Activated CD8-positive, alpha-beta memory T cell treated with anti-CD3 and anti-CD28 coated beads for 48 hours (primary cell): Measurements from ENCODE around the gene PIP4P1.
"Not testable (repeated sequence)": the region's sequence is repeated elsewhere in the genome, so short reads cannot be mapped to it uniquely, and the experiment has no call there.

Source experiments
- DNase-seq, 3 experiments: peaks; one replicate each; pipeline ENCODE4 v3.0.0-alpha.2; 2020; ENCODE audit warnings: low read depth in 2 of 3, low spot score in 2 of 3

PIP4P1 gene

GRCh38 chr14:20477211-20477876, 16.1 kb upstream of the PIP4P1 start:
- DNase-seq: no peak

- DNase-seq: no peak
These were observed 15.5 kb upstream of the PIP4P1 start for GRCh38 chr14:20476776-20477175.

- DNase-seq: no peak
These were observed 11.4 kb upstream of the PIP4P1 start for GRCh38 chr14:20472536-20473169.

GRCh38 chr14:20470603-20470901, 9.3 kb upstream of the PIP4P1 start:
- DNase-seq: no peak

- peak in 2 of 3 experiments; percentile 25 to 44 for DNase-seq
These were observed 8.8 kb upstream of the PIP4P1 start for GRCh38 chr14:20469890-20470602.

GRCh38 chr14:20469242-20469889, 8.1 kb upstream of the PIP4P1 start, which contains the start of gene PNP:
PNP (plus strand) TSS chr14:20469406; CDS start chr14:20469525, 119 bp downstream.
- peak; percentile 66 to 83 (median 79) for DNase-seq

- no peak for DNase-seq
These were observed 7.6 kb upstream of the PIP4P1 start for GRCh38 chr14:20468764-20469241.

- no peak for DNase-seq
These were observed 593 bp downstream of the PIP4P1 start for GRCh38 chr14:20460458-20461224.

- DNase-seq: no peak
These were observed 3.0 kb downstream of the PIP4P1 start for GRCh38 chr14:20458031-20458789.

GRCh38 chr14:20456971-20457370, 4.3 kb downstream of the PIP4P1 start:
- no peak for DNase-seq

- DNase-seq: no peak
These were observed 5.6 kb downstream of the PIP4P1 start for GRCh38 chr14:20455355-20456300.

GRCh38 chr14:20454516-20455354, 6.5 kb downstream of the PIP4P1 start, which contains the start of the genes APEX1 and OSGEP:
APEX1 (plus strand) TSS chr14:20455226; CDS start chr14:20455646, 420 bp downstream.
OSGEP (minus strand) TSS chr14:20454812; CDS start chr14:20454683, 129 bp downstream.
- peak; percentile 87 to 91 (median 89) for DNase-seq

GRCh38 chr14:20452831-20453230, 8.4 kb downstream of the PIP4P1 start:
- DNase-seq: not testable (repeated sequence)

GRCh38 chr14:20446889-20447288, 14.3 kb downstream of the PIP4P1 start:
- DNase-seq: no peak

- DNase-seq: not testable (repeated sequence)
These were observed 17.6 kb downstream of the PIP4P1 start for GRCh38 chr14:20443650-20444049.

GRCh38 chr14:20441461-20441860, 19.8 kb downstream of the PIP4P1 start:
- no peak for DNase-seq

- DNase-seq: no peak
These were observed 20.4 kb downstream of the PIP4P1 start for GRCh38 chr14:20440882-20441281.

- no peak for DNase-seq
These were observed 20.8 kb downstream of the PIP4P1 start for GRCh38 chr14:20440465-20440864.
